KOPT-K1 (cell line): ENCODE data around the gene NLRP1.

ENCODE experiments used
- H3K27ac ChIP-seq: fragments of 200-600 bp; sonication (generic); 2 replicates; pipeline ENCODE4 v1.5.1; 2016; ENCODE audit warnings: antibody characterized with exemption, mild to moderate bottlenecking, low read depth, low read length; ENCODE audit not compliant: poor library complexity, severe bottlenecking
- H3K36me3 ChIP-seq: fragments of 200-600 bp; sonication (generic); 2 replicates; pipeline ENCODE4 v1.5.1; 2017; ENCODE audit warnings: antibody characterized with exemption, mild to moderate bottlenecking, low read length, moderate library complexity; ENCODE audit not compliant: insufficient read depth
- H3K9me3 ChIP-seq: fragments of 200-600 bp; sonication (generic); 2 replicates; pipeline ENCODE4 v1.5.1; 2017; ENCODE audit warnings: antibody characterized with exemption, low read length, mild to moderate bottlenecking; ENCODE audit not compliant: insufficient read depth, poor library complexity, severe bottlenecking

NLRP1 gene

DNA sequence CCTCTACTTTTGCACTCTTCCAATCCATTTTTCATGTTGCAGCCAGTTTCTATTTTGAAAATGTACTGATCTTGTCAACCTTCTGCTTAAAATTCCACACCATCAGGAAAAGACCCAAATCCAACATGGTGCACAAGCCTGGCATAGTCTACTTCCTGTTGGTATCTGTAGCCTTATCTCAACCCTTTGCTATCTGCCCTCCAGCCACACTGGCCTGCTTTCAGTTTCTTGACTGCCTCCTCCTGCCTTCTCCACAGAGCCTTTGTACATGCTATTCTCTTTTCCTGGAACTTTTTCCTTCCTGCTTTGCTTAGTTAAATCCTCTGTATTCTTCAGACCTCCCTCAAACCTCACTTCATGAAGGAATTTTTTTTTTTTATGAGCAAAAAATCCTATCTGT lies 31.5 kb downstream of the NLRP1 start:
- Histone ChIP-seq H3K9me3 (no peaks in the 10 kb centered on the region), H3K36me3 (no peaks in the 10 kb centered on the region)

DNA sequence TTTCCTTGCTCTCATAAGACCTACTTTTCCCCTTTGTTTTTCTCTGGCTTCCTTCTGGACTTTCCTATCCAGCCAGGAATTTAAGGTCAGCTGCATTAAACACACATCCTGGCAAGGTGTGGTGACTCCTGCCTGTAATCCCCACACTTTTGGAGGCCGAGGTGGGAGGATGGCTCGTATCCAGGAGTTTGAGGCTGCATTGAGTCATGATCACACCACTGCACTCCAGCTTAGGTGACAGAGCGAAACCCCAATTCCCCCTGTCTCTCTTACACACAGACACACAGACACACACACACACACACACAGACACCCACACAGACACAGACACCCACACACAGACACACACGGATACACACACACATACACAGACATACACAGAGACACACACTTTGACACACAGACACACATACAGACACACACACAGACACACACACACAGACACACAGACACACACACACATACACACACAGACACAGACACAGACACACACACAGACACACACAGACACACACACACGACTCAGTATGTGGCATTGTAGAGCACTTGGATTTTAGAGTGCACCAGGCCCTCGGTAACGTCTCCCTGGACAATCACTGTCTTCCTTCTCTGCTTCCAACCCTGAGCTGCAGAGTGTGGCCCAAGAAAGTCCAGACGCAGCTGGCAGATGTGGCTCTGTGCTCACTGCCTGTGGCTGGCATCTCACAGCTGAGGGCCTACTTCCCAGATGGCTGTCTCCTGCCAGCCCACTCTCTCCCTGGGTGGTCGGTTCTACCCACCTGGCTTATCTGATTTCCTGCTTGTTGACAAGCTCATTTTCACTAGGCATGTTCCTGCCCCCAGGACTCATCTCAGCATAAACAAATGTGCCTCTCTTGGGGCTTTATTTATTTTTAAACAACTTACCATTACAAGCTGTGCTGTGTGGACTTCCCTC lies 39.0 kb downstream of the NLRP1 start:
- H3K9me3 ChIP-seq = no peaks in the 10 kb centered on the region
- H3K36me3 ChIP-seq = no peaks in the 10 kb centered on the region
- H3K27ac ChIP-seq = no peak overlapping the region

More for the DNA sequence above, 31.5 kb downstream of the NLRP1 start:
- no peak overlapping the region for H3K27ac ChIP-seq

DNA sequence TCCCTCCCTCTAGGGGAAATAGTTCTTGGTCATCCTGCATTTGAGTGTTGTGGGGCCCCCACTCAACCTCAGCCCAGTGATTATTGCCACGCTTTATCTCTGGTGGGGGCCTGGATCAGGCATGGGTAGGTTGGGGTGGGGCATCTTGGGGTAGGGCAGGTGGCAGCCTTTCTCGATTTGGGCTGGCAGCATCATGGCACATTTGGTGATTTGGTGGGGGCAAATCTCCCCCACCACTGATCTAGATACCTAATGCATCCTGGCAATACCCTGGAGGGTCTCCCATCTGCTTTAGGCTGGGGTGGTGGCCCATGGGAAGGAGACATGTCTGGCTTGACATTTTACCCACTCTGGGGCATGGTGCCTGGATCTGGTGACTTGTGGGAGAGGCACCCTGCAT lies 40.2 kb downstream of the NLRP1 start:
- no peak overlapping the region for H3K27ac ChIP-seq
- H3K9me3 ChIP-seq = no peaks in the 10 kb centered on the region
- H3K36me3 ChIP-seq = no peaks in the 10 kb centered on the region

DNA sequence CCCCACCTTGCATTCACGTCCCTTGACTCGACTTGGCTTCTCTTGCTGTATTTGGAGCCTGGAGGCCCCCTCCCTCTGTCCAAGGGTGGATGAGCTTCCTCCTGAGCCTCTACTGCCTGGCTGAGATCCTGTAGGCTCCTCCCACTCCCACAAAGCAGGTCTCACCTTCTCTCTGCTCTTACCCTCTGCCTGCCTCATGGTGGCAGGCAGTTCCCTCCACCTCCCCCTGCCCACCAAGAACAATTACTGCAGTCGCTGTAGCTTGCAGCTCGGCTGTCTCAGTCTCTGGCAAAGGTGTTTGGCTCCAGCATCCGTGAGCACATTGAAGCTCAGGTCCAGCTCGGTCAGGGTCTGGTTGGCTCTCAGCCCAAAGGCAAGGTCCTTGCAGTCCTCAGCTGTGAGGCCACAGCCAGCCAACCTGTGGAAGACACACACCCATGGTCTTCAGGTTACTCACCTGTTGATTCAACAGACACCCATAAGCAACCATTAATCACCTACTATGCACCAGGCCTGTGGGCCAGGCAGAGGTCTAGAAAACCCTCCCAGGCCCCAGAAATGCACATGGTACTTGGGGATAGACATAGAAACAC lies 42.6 kb downstream of the NLRP1 start:
- no peaks in the 10 kb centered on the region for H3K36me3 ChIP-seq
- no peaks in the 10 kb centered on the region for H3K9me3 ChIP-seq
- H3K27ac ChIP-seq = no peak overlapping the region

DNA sequence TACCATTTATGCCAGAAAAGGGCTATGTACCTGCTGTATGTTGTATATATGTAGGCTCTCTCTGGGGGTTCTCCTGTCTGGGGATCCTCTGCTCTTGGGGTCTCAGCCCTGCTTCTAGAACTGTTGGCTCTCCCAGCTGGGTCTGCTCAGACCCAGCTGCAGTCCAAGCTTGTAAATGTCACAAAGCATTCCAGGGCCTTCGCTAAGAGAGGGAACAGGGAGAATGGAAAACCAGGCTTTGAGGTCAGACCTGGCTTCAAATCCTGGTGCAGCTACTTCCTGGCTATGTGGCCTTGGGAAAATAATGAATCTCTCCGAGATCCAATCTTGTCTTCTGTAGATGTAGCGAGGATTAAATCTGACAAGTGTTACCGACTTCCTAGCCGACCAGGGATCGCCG lies 44.0 kb downstream of the NLRP1 start:
- Histone ChIP-seq H3K36me3 (no peaks in the 10 kb centered on the region), H3K9me3 (no peaks in the 10 kb centered on the region), H3K27ac (no peak overlapping the region)

DNA sequence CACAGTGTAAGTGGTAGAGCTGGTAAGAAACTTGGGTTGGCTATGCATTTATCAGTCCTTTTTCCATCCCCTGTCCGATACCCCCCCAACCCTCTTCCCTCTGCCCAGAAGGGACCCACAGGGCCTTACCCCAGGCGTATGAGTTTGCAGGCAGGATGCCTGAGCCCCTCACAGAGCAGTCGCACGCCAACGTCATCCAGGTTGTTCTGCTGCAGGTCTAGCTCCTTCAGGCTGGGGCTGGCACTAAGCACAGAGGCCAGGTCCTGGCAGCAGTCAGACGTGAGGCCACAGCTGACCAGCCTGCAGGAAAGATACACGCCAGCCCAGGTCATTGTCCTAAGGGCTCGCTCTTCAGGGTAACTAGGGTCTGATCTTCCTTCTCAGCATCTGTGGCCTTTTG lies 45.0 kb downstream of the NLRP1 start:
- Histone ChIP-seq H3K36me3 (no peaks in the 10 kb centered on the region), H3K9me3 (no peaks in the 10 kb centered on the region), H3K27ac (no peak overlapping the region)

DNA sequence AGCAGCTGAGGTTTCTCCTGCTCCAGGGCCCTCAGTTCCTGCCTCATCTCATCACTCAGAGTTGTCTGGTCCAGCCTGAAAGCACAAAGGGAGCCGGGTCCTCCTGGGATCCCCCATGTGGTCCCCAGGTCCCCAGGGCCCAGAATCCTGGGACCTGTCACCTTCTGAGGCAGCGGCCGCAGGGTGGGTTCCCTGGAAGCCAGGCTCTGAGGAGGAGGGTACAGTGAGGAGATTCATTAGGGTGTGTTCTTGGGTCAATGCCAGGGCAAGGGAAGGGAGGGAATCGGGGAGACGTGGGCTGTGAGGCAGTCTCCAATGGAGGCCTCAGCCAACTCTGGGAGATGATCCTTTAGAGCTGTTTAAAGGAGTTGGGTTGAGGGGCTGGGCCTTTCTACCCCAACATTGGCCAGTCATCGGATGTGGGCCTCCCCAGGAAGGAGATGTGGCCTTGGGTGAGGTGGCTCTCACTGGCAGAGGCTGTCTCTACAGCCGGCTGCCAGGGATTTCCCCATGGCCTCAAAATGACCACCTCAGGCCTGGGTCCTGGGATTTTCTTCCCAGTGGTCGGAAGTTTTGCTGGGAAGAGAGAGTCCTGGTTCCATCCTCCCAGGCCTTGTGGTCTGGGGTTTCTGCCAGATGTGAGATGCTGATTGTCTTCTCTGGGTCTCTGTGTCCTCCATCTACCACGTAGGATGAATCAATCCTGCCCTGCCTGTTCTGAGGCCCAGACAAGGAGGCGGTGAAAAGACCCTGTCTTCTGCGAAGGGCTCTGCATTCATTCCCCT lies 47.3 kb downstream of the NLRP1 start:
- Histone ChIP-seq H3K36me3 (no peaks in the 10 kb centered on the region), H3K9me3 (no peaks in the 10 kb centered on the region), H3K27ac (no peak overlapping the region)

DNA sequence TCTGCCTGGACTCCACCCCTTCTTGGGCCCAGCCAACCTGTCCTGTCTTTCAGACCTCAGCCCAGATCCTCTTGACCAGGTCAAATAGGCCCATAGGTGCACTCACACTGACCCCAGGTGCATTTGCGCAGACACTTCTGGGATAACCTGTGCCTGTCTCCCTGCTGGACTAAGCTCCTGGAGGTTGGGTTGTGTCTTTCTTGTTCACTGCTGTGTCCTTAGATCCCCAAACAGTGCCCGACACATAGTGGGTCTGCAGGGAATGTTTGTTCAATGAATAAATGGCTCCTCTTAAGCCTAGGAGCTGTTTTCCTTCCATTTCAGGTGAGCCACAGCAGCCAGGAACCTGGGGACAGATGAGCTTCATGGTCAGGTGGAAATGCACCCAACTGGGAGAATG lies 48.9 kb downstream of the NLRP1 start:
- Histone ChIP-seq H3K27ac (no peak overlapping the region), H3K36me3 (no peaks in the 10 kb centered on the region), H3K9me3 (no peaks in the 10 kb centered on the region)

DNA sequence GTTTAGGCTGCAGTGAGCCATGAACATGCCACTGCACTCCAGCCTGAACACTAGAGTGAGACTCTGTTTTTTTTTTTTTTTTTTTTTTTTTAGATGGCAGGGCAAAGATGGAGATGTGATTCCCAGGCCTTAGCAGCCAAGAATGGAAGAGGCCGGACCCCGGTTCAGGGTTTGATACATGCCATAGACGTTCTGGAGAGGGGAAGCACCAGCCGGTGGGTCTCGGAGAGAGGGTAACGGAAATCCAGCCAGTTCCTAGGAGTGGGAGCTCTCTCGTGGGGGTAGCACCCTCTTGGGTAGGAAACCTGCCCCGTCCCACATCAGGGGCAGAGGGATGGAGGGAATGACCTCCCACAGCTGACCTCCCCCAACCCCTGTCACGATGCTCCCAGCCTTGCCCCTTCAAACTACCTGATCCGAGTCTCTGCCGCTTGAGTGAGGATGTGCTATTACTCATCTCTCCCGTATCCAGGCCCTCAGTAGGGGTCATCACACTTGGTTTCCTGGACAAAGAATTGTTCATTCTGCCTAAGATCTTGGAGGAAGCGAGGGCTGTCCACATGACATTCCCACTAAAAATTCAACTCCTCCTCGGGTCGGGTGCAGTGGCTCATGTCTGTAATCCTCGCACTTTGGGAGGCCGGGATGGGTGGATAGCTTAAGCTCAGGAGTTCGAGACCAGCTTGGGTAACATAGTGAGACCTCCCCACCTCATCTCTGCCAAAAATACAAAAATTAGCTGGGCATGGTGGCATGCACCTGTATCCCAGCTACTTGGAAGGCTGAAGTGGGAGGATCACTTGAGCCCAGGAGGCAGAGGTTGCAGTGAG lies 50.6 kb downstream of the NLRP1 start:
- no peaks in the 10 kb centered on the region for H3K9me3 ChIP-seq
- no peaks in the 10 kb centered on the region for H3K36me3 ChIP-seq
- no peak overlapping the region for H3K27ac ChIP-seq

DNA sequence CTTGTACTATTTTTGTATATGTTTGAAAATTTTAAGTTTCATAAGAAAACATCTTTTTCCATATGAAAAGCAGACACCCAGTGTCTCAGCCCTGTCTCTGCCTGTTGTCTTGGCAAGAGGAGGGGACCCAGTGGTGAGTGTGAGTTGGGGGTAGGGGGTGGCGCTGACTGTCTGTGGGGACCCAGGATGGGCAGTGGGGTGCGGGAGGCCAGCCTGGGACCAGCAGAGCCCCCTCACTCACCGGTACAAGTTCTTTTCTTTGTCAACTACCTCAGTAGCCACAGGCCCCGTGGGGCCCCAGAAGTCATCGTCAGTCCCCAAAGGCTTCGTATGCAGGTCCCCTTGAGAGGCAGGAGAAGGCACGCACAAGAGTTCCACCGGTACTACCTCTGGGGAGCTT lies 51.7 kb downstream of the NLRP1 start:
- H3K9me3 ChIP-seq = no peaks in the 10 kb centered on the region
- H3K27ac ChIP-seq = no peak overlapping the region
- H3K36me3 ChIP-seq = no peaks in the 10 kb centered on the region

DNA sequence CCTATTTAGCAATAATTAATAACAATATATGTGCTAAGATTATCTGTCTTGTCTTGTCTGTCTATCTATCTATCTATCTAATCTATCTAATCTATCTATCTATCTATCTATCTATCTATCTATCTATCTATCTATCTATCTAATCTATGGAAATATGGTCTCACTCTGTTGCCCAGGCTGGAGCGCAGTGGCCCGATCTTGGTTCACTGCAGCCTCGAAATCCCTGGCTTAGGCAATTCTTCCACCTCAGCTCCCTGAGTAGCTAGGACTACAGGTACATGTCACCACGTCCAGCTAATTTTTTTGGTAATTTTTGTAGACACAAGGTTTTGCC lies 53.3 kb downstream of the NLRP1 start:
- Histone ChIP-seq H3K27ac (no peak overlapping the region), H3K36me3 (no peaks in the 10 kb centered on the region), H3K9me3 (no peaks in the 10 kb centered on the region)

DNA sequence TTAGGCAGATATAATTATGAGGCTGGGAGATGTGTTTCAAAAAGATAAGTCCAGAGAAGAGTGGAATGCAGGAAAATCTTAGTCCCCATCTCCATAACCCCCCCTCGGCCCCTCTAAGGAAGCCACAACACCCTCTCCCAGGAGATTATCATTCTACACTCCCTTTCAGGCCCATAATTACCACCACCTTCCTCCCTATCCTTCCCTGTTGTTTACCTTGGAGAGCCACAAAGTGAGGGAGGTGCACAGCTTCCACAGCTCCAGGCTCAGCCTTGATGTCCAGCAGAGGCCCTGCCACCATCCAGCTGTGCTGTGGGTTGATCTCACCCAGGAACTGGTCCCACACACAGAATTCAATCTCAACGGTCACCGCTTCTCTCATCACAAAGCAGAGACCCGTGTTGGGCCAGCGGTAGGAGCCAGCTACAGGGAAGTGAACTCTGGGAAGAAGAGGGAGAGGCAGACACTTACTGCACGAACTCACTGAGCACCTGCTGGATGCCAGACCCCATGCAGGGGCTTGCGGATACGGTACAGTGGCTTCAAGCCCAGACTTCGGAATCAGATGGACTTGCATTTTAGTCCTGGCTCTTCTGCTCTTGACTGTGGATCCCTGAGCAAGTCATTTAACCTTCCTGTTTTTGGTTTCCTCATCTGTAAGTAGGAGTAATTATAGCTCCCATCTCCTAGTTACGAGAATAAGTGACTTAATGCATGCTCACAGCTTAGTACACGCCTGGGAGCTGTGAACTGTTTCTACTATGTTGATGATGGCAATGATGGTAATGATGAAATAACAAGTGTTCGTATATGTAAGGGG lies 53.8 kb downstream of the NLRP1 start:
- no peaks in the 10 kb centered on the region for H3K9me3 ChIP-seq
- H3K27ac ChIP-seq = no peak overlapping the region
- H3K36me3 ChIP-seq = no peaks in the 10 kb centered on the region

DNA sequence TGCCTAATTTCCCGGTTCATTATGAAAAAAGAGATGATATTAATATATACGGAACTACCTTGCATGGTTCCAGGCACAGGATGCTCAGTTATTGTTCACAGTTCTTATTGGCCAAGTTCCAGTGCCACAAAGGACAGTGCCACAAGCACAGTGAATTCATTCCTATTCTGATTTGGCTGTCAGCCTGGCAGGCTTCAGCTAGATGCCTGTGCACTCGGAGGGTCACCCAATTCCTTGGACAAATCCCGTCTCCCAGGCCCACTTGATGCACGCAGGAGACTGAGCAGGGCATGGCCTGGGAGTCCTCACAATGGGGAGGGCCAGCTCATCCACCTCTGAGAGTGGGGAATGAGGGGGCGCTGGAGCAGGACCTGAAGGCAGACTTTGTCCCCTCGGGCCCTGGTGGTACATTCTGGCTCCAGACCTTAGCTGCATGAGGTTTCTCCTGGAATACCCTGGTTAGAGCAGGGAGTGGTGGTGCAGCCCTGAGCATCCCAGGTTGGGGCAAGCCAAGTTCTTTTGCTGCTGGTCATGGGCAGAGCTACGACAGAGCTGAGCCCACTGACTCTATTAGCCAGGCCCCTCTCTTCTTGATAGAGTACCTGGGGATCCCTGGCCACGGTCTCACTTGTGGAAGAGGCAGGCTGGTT lies 56.6 kb downstream of the NLRP1 start:
- Histone ChIP-seq H3K9me3 (no peaks in the 10 kb centered on the region), H3K36me3 (no peaks in the 10 kb centered on the region), H3K27ac (no peak overlapping the region)
